ENCODE results near the gene CYP39A1.

DNA sequence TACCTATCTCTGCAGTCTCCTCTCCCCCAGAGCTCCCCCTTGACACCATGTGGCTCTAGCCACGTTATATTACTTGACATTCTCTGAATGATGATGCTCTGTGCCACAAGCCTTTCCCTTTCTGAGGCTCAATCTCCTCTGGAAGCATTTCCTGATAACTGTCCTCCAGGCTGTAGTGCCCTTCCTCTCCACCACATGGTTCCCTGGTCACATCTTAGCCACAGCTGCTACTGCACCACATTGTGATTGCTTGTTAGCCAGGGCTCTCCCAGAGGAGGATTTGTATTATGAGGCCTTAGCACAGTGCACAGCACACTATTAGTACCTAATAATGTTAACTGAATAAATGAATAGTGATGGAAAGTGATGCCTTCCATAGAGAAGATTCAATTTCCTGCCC lies 97.5 kb downstream of the CYP39A1 start:
- TF ChIP-seq, protein P1, sequence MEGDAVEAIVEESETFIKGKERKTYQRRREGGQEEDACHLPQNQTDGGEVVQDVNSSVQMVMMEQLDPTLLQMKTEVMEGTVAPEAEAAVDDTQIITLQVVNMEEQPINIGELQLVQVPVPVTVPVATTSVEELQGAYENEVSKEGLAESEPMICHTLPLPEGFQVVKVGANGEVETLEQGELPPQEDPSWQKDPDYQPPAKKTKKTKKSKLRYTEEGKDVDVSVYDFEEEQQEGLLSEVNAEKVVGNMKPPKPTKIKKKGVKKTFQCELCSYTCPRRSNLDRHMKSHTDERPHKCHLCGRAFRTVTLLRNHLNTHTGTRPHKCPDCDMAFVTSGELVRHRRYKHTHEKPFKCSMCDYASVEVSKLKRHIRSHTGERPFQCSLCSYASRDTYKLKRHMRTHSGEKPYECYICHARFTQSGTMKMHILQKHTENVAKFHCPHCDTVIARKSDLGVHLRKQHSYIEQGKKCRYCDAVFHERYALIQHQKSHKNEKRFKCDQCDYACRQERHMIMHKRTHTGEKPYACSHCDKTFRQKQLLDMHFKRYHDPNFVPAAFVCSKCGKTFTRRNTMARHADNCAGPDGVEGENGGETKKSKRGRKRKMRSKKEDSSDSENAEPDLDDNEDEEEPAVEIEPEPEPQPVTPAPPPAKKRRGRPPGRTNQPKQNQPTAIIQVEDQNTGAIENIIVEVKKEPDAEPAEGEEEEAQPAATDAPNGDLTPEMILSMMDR (IDR thresholded peaks at IDR 0.05; ENCODE audit: insufficient read depth, low read length), result no peak
- TF ChIP-seq, protein P2, sequence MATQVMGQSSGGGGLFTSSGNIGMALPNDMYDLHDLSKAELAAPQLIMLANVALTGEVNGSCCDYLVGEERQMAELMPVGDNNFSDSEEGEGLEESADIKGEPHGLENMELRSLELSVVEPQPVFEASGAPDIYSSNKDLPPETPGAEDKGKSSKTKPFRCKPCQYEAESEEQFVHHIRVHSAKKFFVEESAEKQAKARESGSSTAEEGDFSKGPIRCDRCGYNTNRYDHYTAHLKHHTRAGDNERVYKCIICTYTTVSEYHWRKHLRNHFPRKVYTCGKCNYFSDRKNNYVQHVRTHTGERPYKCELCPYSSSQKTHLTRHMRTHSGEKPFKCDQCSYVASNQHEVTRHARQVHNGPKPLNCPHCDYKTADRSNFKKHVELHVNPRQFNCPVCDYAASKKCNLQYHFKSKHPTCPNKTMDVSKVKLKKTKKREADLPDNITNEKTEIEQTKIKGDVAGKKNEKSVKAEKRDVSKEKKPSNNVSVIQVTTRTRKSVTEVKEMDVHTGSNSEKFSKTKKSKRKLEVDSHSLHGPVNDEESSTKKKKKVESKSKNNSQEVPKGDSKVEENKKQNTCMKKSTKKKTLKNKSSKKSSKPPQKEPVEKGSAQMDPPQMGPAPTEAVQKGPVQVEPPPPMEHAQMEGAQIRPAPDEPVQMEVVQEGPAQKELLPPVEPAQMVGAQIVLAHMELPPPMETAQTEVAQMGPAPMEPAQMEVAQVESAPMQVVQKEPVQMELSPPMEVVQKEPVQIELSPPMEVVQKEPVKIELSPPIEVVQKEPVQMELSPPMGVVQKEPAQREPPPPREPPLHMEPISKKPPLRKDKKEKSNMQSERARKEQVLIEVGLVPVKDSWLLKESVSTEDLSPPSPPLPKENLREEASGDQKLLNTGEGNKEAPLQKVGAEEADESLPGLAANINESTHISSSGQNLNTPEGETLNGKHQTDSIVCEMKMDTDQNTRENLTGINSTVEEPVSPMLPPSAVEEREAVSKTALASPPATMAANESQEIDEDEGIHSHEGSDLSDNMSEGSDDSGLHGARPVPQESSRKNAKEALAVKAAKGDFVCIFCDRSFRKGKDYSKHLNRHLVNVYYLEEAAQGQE (IDR thresholded peaks at IDR 0.05; ENCODE audit: insufficient replicate concordance, low read depth), result no peak
- TF ChIP-seq POLR2AphosphoS5 (IDR thresholded peaks at IDR 0.05; ENCODE audit: low read depth) (no peak), SPI1 (IDR thresholded peaks at IDR 0.05; ENCODE audit: borderline replicate concordance, low read depth) (no peak), GABPA (IDR thresholded peaks at IDR 0.05; ENCODE audit: low read depth) (no peak)

Measured in HL-60 (cell line).